HEK293 (cell line): ENCODE results near the gene MEOX2.

Experiments
- CTCF ChIA-PET: fragments of 350-600 bp; formaldehyde crosslinking; extraction: SDS; loops from one replicate; lab custom pipeline; 2021; ENCODE audit warnings: antibody characterized with exemption; lab: Yijun Ruan, JAX
- POLR2A ChIA-PET: fragments of 300-600 bp; formaldehyde crosslinking; extraction: SDS; loops from one replicate; lab custom pipeline; 2020; ENCODE audit warnings: antibody characterized with exemption, inconsistent platforms; lab: Yijun Ruan, JAX
- H3K27ac ChIP-seq: fragments of 200-500 bp; sonication (Bioruptor generic); 2 replicates; pipeline ENCODE4 v1.5.1; 2014; ENCODE audit warnings: low read depth, low read length, control low read depth, inconsistent platforms; ENCODE audit errors: extremely low read depth
- H3K36me3 ChIP-seq, 2 experiments: fragments of 200-500 bp in 1 of 2; sonication (Bioruptor generic) in 1 of 2; 1 replicate in 1 of 2; 2 replicates in 1 of 2; pipeline ENCODE4 v1.5.1; 2014 to 2017; ENCODE audit warnings: inconsistent platforms in 2 of 2, low read length in 2 of 2; ENCODE audit not compliant: control insufficient read depth in 2 of 2, insufficient read depth in 1 of 2
- H3K4me1 ChIP-seq: fragments of 200-500 bp; sonication (Bioruptor generic); 2 replicates; pipeline ENCODE4 v1.5.1; 2014; ENCODE audit warnings: mild to moderate bottlenecking, low read length, inconsistent platforms; ENCODE audit not compliant: control insufficient read depth, insufficient read depth
- H3K4me3 ChIP-seq: 2 replicates; pipeline ENCODE4 v1.5.1; 2011; ENCODE audit warnings: low read depth, mild to moderate bottlenecking, control low read depth, low read length, moderate library complexity
- H3K9me3 ChIP-seq: fragments of 200-500 bp; sonication (Bioruptor generic); 2 replicates; pipeline ENCODE4 v1.5.1; 2014; ENCODE audit warnings: low read depth, low read length, inconsistent platforms; ENCODE audit not compliant: control insufficient read depth, insufficient read depth
- AEBP2 ChIP-seq: fragments of 450-650 bp; formaldehyde crosslinking; IDR thresholded peaks from 2 replicates; pipeline ENCODE4 v1.5.1; 2016; ENCODE audit warnings: missing biosample characterization, missing genetic modification characterization, borderline replicate concordance
- GLI2 ChIP-seq: fragments of 450-650 bp; formaldehyde crosslinking; IDR thresholded peaks from 2 replicates; pipeline ENCODE4; 2017; ENCODE audit warnings: missing biosample characterization, missing genetic modification characterization, low read depth, borderline replicate concordance
- GLI4 ChIP-seq: fragments of 450-650 bp; formaldehyde crosslinking; IDR thresholded peaks from 2 replicates; pipeline ENCODE4 v1.5.1; 2016; ENCODE audit warnings: missing biosample characterization, missing genetic modification characterization
- KLF17 ChIP-seq: fragments of 450-650 bp; formaldehyde crosslinking; IDR thresholded peaks from 2 replicates; pipeline ENCODE4 v1.5.1; 2016; ENCODE audit warnings: missing biosample characterization, missing genetic modification characterization
- SP7 ChIP-seq: fragments of 450-650 bp; formaldehyde crosslinking; IDR thresholded peaks from 2 replicates; pipeline ENCODE4 v1.5.1; 2016; ENCODE audit warnings: missing biosample characterization, missing genetic modification characterization
- TCF7L2 ChIP-seq: IDR thresholded peaks from 2 replicates; pipeline ENCODE4 v1.6.1; 2011; ENCODE audit warnings: low read depth, mild to moderate bottlenecking, inconsistent platforms, low read length, moderate library complexity, borderline replicate concordance
- ZBTB1 ChIP-seq: fragments of 450-650 bp; formaldehyde crosslinking; IDR thresholded peaks from 2 replicates; pipeline ENCODE4 v1.5.1; 2016; ENCODE audit warnings: missing biosample characterization, missing genetic modification characterization
- ZBTB17 ChIP-seq: fragments of 450-650 bp; formaldehyde crosslinking; IDR thresholded peaks from 2 replicates; pipeline ENCODE4 v1.5.1; 2016; ENCODE audit warnings: missing biosample characterization, missing genetic modification characterization
- ZBTB21 ChIP-seq: fragments of 450-650 bp; formaldehyde crosslinking; IDR thresholded peaks from 2 replicates; pipeline ENCODE4 v1.5.1; 2017; ENCODE audit warnings: missing biosample characterization, missing genetic modification characterization
- ZBTB26 ChIP-seq: fragments of 450-650 bp; formaldehyde crosslinking; optimal IDR thresholded peaks from 2 replicates; pipeline ENCODE3; 2016; ENCODE audit warnings: missing biosample characterization, mild to moderate bottlenecking, missing genetic modification characterization
- ZBTB48 ChIP-seq: fragments of 450-650 bp; formaldehyde crosslinking; IDR thresholded peaks from 2 replicates; pipeline ENCODE4 v1.5.1; 2016; ENCODE audit warnings: missing biosample characterization, missing genetic modification characterization
- ZNF138 ChIP-seq: fragments of 450-650 bp; formaldehyde crosslinking; IDR thresholded peaks from 2 replicates; pipeline ENCODE4 v1.5.1; 2016; ENCODE audit warnings: missing biosample characterization, missing genetic modification characterization, borderline replicate concordance
- ZNF140 ChIP-seq: fragments of 450-650 bp; formaldehyde crosslinking; IDR thresholded peaks from 2 replicates; pipeline ENCODE4 v1.5.1; 2016; ENCODE audit warnings: missing biosample characterization, missing genetic modification characterization
- ZNF16 ChIP-seq: fragments of 450-650 bp; formaldehyde crosslinking; IDR thresholded peaks from 2 replicates; pipeline ENCODE4 v1.5.1; 2016; ENCODE audit warnings: low read depth, missing biosample characterization, missing genetic modification characterization
- ZNF18 ChIP-seq: fragments of 450-650 bp; formaldehyde crosslinking; IDR thresholded peaks from 2 replicates; pipeline ENCODE4 v1.5.1; 2016; ENCODE audit warnings: missing biosample characterization, missing genetic modification characterization
- ZNF354C ChIP-seq: fragments of 450-650 bp; formaldehyde crosslinking; IDR thresholded peaks from 2 replicates; pipeline ENCODE4 v1.5.1; 2016; ENCODE audit warnings: missing biosample characterization, missing genetic modification characterization, low read depth, borderline replicate concordance
- ZNF391 ChIP-seq: fragments of 450-650 bp; formaldehyde crosslinking; IDR thresholded peaks from 2 replicates; pipeline ENCODE4 v1.5.1; 2016; ENCODE audit warnings: low read depth, missing biosample characterization, missing genetic modification characterization, borderline replicate concordance
- ZNF48 ChIP-seq: fragments of 450-650 bp; formaldehyde crosslinking; IDR thresholded peaks from 2 replicates; pipeline ENCODE4 v1.5.1; 2016; ENCODE audit warnings: missing biosample characterization, missing genetic modification characterization
- ZNF510 ChIP-seq: fragments of 450-650 bp; formaldehyde crosslinking; IDR thresholded peaks from 2 replicates; pipeline ENCODE4 v1.5.1; 2018; ENCODE audit warnings: mild to moderate bottlenecking, missing genetic modification characterization, missing biosample characterization; ENCODE audit not compliant: insufficient replicate concordance
- ZNF555 ChIP-seq: fragments of 450-650 bp; formaldehyde crosslinking; conservative IDR thresholded peaks from 2 replicates; pipeline ENCODE4 v1.5.1; 2017; ENCODE audit warnings: missing biosample characterization, mild to moderate bottlenecking, missing genetic modification characterization, inconsistent platforms
- ZNF626 ChIP-seq: fragments of 450-650 bp; sonication (Bioruptor Pico); formaldehyde crosslinking; IDR thresholded peaks from 2 replicates; pipeline ENCODE4 v1.5.1; 2018; ENCODE audit warnings: missing biosample characterization, missing genetic modification characterization, inconsistent platforms
- ZNF707 ChIP-seq: fragments of 450-650 bp; formaldehyde crosslinking; IDR thresholded peaks from 2 replicates; pipeline ENCODE4 v1.5.1; 2016; ENCODE audit warnings: missing biosample characterization, missing genetic modification characterization

MEOX2 gene

GRCh38 chr7:15687546-15688278 is 1.2 kb upstream of the MEOX2 start:
- POLR2A ChIA-PET = no interaction called here
- H3K9me3 ChIP-seq = no peaks in the 10 kb centered on the region
- TF ChIP-seq AEBP2 (tag by site-specific recombination) (no peak), KLF17 (tag by site-specific recombination) (no peak), ZNF16 (tag by site-specific recombination) (no peak), ZNF18 (tag by site-specific recombination) (no peak), ZNF707 (tag by site-specific recombination) (no peak), ZBTB26 (tag by site-specific recombination) (no peak), ZBTB48 (tag by site-specific recombination) (no peak), GLI2 (no peak), ZBTB17 (tag by site-specific recombination) (no peak), ZNF140 (no peak), SP7 (no peak), ZNF555 (tag by site-specific recombination) (no peak), ZNF354C (no peak), GLI4 (tag by site-specific recombination) (no peak), ZBTB1 (no peak), TCF7L2 (no peak), ZNF48 (tag by site-specific recombination) (no peak)
- TF ChIP-seq, all 188 proteins: peak for 0
- Histone ChIP-seq H3K27ac (no peak overlapping the region), H3K4me1 (no peaks in the 10 kb centered on the region), H3K36me3 (no peaks in the 10 kb centered on the region), H3K4me3 (no peak overlapping the region)
- CTCF ChIA-PET = interaction anchor here (0.5 to 0.7 kb wide), 3 partner anchors 14 to 401 kb away, joined by 3 to 4 read pairs (median 3); no protein-coding TSS in a partner anchor

- H3K4me1 ChIP-seq = no peaks in the 10 kb centered on the region
- TF ChIP-seq ZNF391 = no peak
- no peak for TF ChIP-seq ZNF138 (tag by site-specific recombination)
- TF ChIP-seq ZNF510 = no peak
- no peak for TF ChIP-seq ZBTB21 (tag by site-specific recombination)
- TF ChIP-seq ZNF626 (tag by site-specific recombination) = no peak
- TF ChIP-seq ZBTB26 (tag by site-specific recombination) = no peak
- TF ChIP-seq, all 188 proteins: peak for 0
- CTCF ChIA-PET = interaction anchor here (0.5 to 0.7 kb wide), 2 partner anchors 13 to 286 kb away, joined by 3 to 4 read pairs; no protein-coding TSS in a partner anchor
- Histone ChIP-seq H3K9me3 (no peaks in the 10 kb centered on the region), H3K36me3 (no peaks in the 10 kb centered on the region), H3K4me3 (peak overlapping the region; percentile 47; the same call in 1 of the 2 replicates), H3K27ac (no peak overlapping the region)
- POLR2A ChIA-PET = no interaction called here
Measured at GRCh38 chr7:15686957-15687545, 568 bp upstream of the MEOX2 start.
